A549 (cell line): Measurements from ENCODE around the gene ITPRIPL2.

Experiments used
- BHLHE40 ChIP-seq: IDR thresholded peaks from 2 replicates; pipeline ENCODE4 v1.6.1; 2012; ENCODE audit warnings: low read depth, low read length, inconsistent platforms
- KDM1A ChIP-seq: fragments of 200-600 bp; sonication (generic); IDR thresholded peaks from 2 replicates; pipeline ENCODE4 v1.6.1; 2016; ENCODE audit warnings: low read depth, mild to moderate bottlenecking
- NFE2L2 ChIP-seq: fragments of 150-350 bp; conservative IDR thresholded peaks from 2 replicates; pipeline ENCODE4 v1.6.1; 2014; ENCODE audit warnings: low read length
- NR3C1 ChIP-seq: fragments of >200 bp; sonication (Bioruptor Twin); formaldehyde crosslinking; IDR thresholded peaks from 3 replicates; pipeline ENCODE4 v1.6.1; 2017
- POLR2A ChIP-seq: IDR thresholded peaks from 2 replicates; pipeline ENCODE4 v1.6.1; 2012; ENCODE audit warnings: mild to moderate bottlenecking, low read length
- RAD21 ChIP-seq, 2 experiments: fragments of >200 bp in 1 of 2; sonication (Bioruptor Twin) in 1 of 2; formaldehyde crosslinking in 1 of 2; IDR thresholded peaks in 1 of 2; conservative IDR thresholded peaks in 1 of 2; 2 replicates in 1 of 2; 3 replicates in 1 of 2; pipeline ENCODE4 v1.6.1; 2012 to 2018; ENCODE audit warnings: inconsistent platforms in 1 of 2
- RFX5 ChIP-seq: fragments of 450-650 bp; IDR thresholded peaks from 2 replicates; pipeline ENCODE4 v1.7.1; 2014; ENCODE audit warnings: antibody characterized with exemption, mild to moderate bottlenecking, moderate library complexity
- RNF2 ChIP-seq: fragments of 200-600 bp; sonication (generic); IDR thresholded peaks from 2 replicates; pipeline ENCODE4 v1.6.1; 2016; ENCODE audit warnings: low read depth, mild to moderate bottlenecking, antibody characterized with exemption, moderate library complexity, borderline replicate concordance
- SMC3 ChIP-seq: fragments of >200 bp; sonication (Bioruptor Twin); formaldehyde crosslinking; IDR thresholded peaks from 3 replicates; pipeline ENCODE4 v1.6.1; 2018; ENCODE audit warnings: inconsistent platforms
- TP53 ChIP-seq: fragments of 250-450 bp; sonication (Bioruptor Pico); IDR thresholded peaks from 2 replicates; pipeline ENCODE4 v1.5.0; 2021; ENCODE audit warnings: mild to moderate bottlenecking, moderate library complexity
- ZFP36 ChIP-seq: fragments of 450-650 bp; IDR thresholded peaks from 2 replicates; pipeline ENCODE4 v1.6.1; 2014; ENCODE audit warnings: borderline replicate concordance; ENCODE audit not compliant: partially characterized antibody
- TF ChIP-seq, protein P1 (sequence below): fragments of >200 bp; sonication (Bioruptor Twin); formaldehyde crosslinking; IDR thresholded peaks from 3 replicates; pipeline ENCODE4 v1.5.1; 2016

DNA sequence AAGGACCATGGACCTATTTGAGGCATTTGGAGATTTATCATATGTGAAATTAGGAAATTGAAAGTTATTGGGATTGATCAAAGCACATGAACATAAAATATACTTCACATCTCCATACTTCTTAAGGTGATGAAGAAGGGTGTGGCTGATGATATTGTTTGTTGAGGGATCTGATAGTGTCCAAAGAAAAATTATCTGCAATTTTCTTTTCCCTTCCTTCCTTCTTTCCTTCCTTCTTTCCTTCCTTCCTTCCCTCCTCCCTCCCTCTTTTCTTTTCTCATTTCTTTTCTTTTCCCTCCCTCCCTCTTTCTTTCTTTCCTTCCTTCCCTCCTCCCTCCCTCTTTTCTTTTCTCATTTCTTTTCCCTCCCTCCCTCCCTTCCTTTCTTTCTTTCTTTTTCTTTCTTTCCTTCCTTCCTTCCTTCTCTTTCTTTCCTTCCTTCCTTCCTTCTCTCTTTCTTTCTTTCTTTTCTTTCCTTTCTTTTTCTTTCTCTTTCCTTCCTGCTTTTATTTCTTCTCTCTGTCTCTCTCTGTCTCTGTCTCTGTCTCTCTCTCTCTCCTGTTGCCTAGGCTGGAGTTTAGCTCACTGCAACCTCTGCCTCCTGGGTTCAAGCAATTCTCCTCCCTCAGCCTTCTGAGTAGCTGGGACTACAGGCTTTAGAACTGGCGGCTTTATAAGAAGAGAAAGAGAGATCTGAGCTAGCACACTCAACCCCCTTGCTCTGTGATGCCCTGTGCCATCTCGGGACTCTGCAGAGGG, 20.9 kb upstream of the ITPRIPL2 start:
- TF ChIP-seq POLR2A, result no peak
- TF ChIP-seq, protein P1, sequence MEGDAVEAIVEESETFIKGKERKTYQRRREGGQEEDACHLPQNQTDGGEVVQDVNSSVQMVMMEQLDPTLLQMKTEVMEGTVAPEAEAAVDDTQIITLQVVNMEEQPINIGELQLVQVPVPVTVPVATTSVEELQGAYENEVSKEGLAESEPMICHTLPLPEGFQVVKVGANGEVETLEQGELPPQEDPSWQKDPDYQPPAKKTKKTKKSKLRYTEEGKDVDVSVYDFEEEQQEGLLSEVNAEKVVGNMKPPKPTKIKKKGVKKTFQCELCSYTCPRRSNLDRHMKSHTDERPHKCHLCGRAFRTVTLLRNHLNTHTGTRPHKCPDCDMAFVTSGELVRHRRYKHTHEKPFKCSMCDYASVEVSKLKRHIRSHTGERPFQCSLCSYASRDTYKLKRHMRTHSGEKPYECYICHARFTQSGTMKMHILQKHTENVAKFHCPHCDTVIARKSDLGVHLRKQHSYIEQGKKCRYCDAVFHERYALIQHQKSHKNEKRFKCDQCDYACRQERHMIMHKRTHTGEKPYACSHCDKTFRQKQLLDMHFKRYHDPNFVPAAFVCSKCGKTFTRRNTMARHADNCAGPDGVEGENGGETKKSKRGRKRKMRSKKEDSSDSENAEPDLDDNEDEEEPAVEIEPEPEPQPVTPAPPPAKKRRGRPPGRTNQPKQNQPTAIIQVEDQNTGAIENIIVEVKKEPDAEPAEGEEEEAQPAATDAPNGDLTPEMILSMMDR, result no peak
- TF ChIP-seq NFE2L2, result no peak
- no peak for TF ChIP-seq NR3C1
- TF ChIP-seq ZFP36, result no peak
- no peak for TF ChIP-seq BHLHE40
- no peak for TF ChIP-seq RAD21 (conservative IDR thresholded peaks at IDR 0.05 in 1 of 2, IDR thresholded peaks at IDR 0.05 in 1 of 2)
- TF ChIP-seq RFX5, result no peak
- no peak for TF ChIP-seq TP53
- TF ChIP-seq KDM1A, result no peak
- no peak for TF ChIP-seq SMC3
- TF ChIP-seq RNF2, result no peak
